ENCODE data around the gene MINDY4.

MINDY4 gene

GRCh38 chr7:30934732-30935568 is 163.7 kb downstream of the MINDY4 start:
- DNase-seq: no peak

- no peak for DNase-seq
Measured at GRCh38 chr7:30935569-30935877, 164.3 kb downstream of the MINDY4 start.

GRCh38 chr7:30936650-30937245 is 165.5 kb downstream of the MINDY4 start:
- no peak for DNase-seq

GRCh38 chr7:30937416-30937815 is 166.2 kb downstream of the MINDY4 start:
- no peak for DNase-seq

GRCh38 chr7:30938435-30939316 is 167.5 kb downstream of the MINDY4 start:
- peak; percentile 84 for DNase-seq

- DNase-seq: no peak
Measured at GRCh38 chr7:30941582-30942323, 170.5 kb downstream of the MINDY4 start.
